GM18517 (cell line): ENCODE results near the gene DMBX1.

Source experiments
- ATAC-seq: cut with Tn5 transposase; IDR thresholded peaks from one replicate; pipeline ENCODE4 v1.9.1; 2021; ENCODE audit warnings: mild to moderate bottlenecking, moderate library complexity; ENCODE audit not compliant: unreplicated experiment

Gene DMBX1

GRCh38 chr1:46489638-46490405 is at the start of gene DMBX1:
TSS of gene DMBX1 (plus strand) at chr1:46489836. CDS start at chr1:46507011, 17,175 bp downstream.
- no peak for ATAC-seq

GRCh38 chr1:46440478-46440877 is 49.2 kb upstream of the DMBX1 start:
- ATAC-seq = no peak

- ATAC-seq = peak; percentile 68
Measured at GRCh38 chr1:46442317-46443161, 47.1 kb upstream of the DMBX1 start.

- ATAC-seq = no peak
Measured at GRCh38 chr1:46444466-46444865, 45.2 kb upstream of the DMBX1 start.

- no peak for ATAC-seq
Measured at GRCh38 chr1:46445773-46446256, 43.8 kb upstream of the DMBX1 start.

DNA sequence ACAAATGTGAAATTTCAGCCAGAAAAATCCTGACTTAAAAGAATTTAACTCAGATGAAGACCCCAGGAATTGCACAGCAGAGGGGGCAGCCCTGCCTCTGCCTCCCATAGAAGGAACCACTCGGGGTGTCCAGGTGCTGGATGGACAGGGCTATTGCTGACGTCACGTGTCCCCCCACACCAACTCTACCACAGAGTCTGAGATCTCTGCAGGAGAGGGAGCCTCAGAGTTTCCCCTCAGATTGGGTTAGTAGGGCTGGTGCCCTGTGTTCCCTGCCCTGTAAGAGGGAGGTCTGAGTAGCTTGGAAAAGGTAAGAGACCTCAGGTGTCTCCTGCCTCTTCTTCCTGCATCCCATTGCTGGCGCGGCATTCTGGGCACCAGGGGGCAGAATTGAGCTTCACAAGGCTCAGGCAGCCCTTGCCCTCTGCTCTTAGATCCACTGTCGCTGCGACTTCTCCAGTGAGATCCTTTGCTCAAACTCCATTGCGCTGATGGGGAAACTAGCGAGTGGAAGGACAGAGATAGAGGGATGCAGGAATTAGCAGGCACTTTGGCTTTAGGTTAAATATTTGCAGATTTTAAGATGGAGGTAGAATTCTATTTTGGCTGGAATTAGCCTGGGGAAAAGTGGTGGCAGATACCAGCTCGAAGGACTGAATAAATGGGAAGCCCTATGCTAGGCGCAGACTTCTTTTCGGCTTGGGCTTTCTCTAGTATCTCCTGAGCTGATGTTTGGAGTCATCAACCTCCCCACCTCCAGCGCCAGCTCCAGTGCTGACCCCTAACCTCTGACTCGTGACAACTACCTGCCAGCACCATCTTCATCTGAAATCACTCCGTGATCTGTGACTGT is 42.8 kb upstream of the DMBX1 start:
- no peak for ATAC-seq

DNA sequence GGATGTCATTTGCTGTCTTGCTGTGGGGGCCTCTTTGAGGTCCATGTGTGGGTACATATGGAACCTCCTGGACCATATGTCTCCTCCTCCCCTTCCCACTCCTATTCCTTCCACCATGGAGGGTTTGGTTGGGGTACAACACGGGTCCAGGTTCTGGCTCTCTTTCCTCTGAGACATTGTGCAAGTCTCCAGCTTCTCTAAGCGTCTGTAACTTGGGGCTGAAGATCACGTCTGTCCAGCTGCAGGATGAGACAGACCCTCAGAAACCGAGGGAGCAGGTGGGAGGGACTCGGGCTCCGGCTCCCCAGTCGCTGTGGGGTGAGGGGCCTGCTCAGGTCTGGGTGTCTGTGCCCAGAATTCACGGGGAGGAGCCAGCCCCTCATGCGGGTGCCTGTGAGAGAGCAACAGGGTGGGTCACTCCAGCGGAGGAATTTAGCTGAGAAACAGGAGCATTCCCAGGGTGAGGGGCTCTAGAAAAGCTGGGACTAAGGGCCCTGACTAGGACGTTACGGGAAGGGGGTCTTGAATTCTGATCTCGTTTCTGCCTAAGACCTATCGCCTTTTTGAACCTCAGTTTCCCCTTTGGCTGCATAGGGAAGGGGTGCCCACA is 42.0 kb upstream of the DMBX1 start:
- no peak for ATAC-seq

DNA sequence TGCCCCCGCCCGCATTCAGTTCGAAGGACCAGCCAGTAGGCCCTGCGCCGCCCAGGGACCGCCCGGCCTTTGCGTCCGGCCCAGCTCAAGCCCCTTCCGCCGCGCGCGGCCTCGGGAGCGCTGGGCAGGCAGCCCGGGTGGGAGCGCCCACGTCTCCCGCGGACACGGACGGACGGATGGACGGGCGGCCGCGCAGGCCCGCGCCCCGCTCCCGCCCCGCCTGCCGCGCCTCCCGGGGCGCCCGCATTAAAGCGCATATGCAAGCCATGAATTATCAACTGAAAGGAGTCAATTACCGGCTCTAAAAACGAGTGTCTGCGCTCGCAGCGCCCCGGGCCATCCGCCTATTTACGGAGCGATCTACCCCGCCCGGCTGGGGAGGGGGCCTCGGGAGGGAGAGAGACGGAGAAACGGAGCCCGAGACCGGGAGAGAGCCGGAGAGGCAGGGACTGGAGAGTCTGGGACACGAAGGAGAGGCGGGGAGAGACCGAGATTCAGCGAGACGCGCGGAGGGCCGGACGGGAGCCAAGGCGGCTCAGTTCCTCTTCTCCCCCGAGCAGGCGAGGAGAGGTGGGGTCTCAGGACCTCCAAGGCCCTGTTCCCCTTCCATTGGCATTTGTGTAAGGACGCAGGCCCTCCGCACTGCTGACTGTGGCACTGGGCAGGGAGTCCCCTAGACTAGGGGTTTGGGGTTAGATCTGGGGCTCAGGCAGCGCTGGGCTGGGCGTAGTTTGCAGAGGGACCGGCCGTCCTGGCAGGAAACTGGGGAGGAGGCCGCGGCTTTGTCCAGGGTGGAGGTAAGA is 41.3 kb upstream of the DMBX1 start:
- no peak for ATAC-seq

- ATAC-seq = no peak
Measured at GRCh38 chr1:46449223-46450159, 40.1 kb upstream of the DMBX1 start.

GRCh38 chr1:46450160-46450517 is 39.5 kb upstream of the DMBX1 start:
- ATAC-seq = no peak

DNA sequence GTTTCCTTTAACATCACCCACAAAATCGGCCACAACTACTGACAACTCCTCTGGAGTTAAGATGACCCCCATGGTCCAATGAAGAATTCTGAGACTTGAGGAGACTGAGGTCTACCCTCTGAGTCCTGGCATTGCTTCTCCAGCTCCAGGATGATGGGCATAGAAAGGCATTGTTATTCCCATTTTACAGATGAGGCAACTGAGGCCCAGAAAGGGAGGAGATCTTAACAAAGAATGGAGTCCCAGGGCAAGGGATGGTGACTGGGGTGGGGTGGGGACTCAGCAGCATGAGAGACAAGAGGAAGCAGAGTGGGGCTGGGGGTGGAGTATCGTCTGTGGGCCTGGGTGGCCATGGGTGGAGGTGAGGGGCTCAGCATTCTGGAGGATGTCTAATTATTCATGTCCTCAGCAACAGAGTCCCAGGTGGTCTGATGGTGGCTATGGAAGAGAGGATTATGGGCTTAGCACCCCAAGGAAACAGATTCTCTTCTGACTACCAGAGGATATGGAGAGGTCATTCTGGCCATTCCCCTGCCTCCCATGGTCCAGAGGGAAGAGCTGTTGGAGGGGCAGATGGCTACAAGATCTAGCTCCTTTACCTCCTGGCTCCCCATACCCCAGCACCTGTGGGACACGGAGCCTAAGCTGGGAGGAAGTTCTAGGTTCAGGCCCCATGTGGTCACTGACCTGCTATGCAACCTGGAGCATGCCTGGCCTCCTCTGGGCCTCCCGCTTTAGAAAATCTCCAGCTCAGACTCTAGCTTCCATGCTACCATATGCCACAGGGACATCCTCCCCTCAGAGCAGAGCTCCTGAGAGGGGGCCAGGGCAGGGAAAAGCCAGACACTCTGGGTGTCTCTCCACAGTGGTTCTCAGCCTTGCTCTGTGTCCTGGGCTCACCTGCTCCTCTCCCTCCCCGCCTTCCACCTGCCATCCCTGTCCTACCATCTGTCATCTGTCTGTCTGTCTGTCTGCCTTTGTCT is 37.4 kb upstream of the DMBX1 start:
- no peak for ATAC-seq

DNA sequence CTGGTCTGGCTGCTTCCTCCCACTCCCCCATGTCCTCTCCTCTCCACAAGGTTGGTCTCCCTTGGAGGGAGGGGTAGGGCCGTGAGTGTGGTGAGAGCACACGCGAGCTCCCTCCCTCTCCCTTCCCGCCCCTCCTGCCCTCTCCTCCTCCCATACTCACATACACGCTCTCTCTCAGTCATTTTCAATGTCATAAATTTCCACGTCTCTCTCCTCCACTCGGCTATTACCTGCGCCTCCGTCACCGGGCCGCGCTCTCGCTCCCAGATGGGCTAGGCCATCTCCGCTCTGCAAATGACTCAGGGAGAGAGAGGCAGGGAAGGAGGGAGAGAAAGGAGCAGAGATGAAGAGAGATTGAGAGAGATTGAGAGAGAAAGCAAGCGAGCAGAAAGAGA is 36.7 kb upstream of the DMBX1 start:
- ATAC-seq = no peak

- no peak for ATAC-seq
Measured at GRCh38 chr1:46453449-46453848, 36.2 kb upstream of the DMBX1 start.

DNA sequence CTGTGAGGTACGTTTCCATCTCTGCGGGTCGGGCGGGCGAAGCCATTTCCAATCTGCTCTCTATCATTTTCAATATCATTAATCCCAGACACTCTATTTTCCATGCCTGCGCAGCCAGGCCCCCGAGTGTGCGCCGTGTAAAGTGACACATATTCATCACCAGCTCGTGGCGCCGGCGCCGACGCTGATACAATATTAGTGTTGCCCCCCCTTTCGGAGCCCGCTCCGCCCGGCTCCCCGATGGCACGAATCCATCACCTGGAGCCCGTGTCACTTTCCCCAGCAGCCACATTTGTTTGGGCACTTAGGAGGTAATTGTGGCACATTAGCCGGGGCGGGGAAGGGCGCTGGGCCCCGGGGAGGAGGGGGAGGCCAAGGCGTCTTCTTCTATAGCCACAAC is 33.7 kb upstream of the DMBX1 start:
- no peak for ATAC-seq

GRCh38 chr1:46456411-46456963 is 33.1 kb upstream of the DMBX1 start:
- ATAC-seq = no peak

- no peak for ATAC-seq
Measured at GRCh38 chr1:46457178-46457577, 32.5 kb upstream of the DMBX1 start.

DNA sequence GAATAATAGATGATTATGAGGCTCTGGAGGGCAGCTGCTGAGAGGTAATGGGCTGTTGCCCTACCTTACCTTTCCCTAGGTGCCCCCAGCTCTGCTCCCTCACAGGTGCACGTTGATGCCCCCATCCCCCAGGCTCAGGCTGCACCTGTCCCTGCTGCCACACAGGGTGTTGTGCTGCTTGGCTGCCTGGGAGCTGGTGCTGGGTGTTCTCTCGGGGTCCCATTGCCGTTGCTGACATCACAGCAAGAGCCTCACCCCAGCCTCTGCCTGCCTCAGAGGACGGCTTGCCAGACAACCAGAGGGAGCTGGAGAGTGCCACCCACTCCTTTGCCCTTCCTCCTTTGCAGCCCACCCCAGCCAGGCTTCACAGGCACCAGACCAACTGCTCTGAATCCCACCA is 31.4 kb upstream of the DMBX1 start:
- ATAC-seq = no peak
